Measurements from ENCODE around the gene HAS3. TPM values are rescaled to one million over a fixed set of nuclear protein-coding genes. Genes with fewer than 3 reads are reported as not detected.

Gene HAS3
- total and polyA plus RNA-seq, 2 donors from 2014 or later: 0.34 to 2.1 TPM

DNA sequence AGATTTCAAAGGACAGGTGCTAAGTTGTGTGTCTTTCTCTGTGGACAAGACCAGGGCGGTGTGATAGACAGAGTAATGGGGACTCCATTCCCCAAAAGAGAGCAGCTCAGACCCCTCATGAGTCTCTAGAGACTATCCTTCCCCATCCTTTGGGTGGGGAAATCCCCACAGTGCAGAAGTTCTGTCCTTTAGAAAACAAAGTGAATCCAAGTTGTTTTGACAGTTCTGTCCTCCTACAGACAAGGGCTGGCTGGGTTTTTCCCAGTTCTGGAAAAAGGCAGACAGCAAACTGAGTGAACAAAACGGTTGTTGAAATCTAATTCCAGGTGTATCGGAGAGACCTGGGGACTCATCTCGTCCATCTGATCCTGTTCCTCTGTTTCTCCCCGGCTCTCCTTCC lies 11.0 kb upstream of the HAS3 start:
- Histone ChIP-seq H3K9ac (ENCODE audit: low read length in 3 of 3) (no peak overlapping the region), H3K27me3 (ENCODE audit: control insufficient read depth, insufficient read depth, low read length) (no peaks in the 10 kb centered on the region), H3K9me3 (ENCODE audit: control insufficient read depth in 2 of 3, insufficient read depth in 1 of 3, low read length in 3 of 3) (no peaks in the 10 kb centered on the region), H3K36me3 (ENCODE audit: control insufficient read depth in 2 of 3, insufficient read depth in 3 of 3, low read length in 3 of 3) (no peaks in the 10 kb centered on the region), H3K4me3 (ENCODE audit: low read length in 3 of 3) (no peak overlapping the region), H3K27ac (ENCODE audit: low read depth in 2 of 2, low read length in 2 of 2) (no peak overlapping the region), H3K4me1 (ENCODE audit: control insufficient read depth in 2 of 3, insufficient read depth in 2 of 3, low read depth in 1 of 3, low read length in 3 of 3) (peaks cover 0 to under 1% (median 0%) of the 10 kb centered on the region in 3 donors)
- FAIRE-seq (no peak), DNase-seq (no peak)
- TF ChIP-seq, protein P1, sequence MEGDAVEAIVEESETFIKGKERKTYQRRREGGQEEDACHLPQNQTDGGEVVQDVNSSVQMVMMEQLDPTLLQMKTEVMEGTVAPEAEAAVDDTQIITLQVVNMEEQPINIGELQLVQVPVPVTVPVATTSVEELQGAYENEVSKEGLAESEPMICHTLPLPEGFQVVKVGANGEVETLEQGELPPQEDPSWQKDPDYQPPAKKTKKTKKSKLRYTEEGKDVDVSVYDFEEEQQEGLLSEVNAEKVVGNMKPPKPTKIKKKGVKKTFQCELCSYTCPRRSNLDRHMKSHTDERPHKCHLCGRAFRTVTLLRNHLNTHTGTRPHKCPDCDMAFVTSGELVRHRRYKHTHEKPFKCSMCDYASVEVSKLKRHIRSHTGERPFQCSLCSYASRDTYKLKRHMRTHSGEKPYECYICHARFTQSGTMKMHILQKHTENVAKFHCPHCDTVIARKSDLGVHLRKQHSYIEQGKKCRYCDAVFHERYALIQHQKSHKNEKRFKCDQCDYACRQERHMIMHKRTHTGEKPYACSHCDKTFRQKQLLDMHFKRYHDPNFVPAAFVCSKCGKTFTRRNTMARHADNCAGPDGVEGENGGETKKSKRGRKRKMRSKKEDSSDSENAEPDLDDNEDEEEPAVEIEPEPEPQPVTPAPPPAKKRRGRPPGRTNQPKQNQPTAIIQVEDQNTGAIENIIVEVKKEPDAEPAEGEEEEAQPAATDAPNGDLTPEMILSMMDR (IDR thresholded peaks at IDR 0.05; ENCODE audit: borderline replicate concordance, extremely low read depth, insufficient read depth): no peak
- intact Hi-C loops (cut with DNase I): no loop called here

DNA sequence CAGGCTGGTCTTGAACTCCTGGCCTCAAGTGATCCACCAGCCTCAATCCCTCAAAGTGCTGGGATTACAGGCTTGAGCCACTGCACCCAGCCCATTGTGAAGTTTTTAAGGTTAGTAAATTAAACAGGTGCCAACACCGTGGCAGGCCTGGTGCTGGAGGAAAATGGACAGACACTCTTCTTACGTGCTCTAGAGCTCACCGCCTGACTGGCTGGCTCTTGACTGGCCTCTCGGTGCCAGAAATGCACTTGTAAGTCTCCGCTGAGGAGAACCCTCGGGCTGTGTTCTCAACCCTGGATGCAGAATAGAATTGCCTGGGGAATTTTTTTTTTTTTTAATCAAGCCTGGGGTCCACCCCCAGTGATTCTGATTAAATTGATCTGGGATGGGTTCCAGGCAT lies 10.3 kb upstream of the HAS3 start:
- Histone ChIP-seq H3K9ac (ENCODE audit: low read length in 3 of 3) (no peak overlapping the region), H3K27me3 (ENCODE audit: control insufficient read depth, insufficient read depth, low read length) (no peaks in the 10 kb centered on the region), H3K36me3 (ENCODE audit: control insufficient read depth in 2 of 3, insufficient read depth in 3 of 3, low read length in 3 of 3) (no peaks in the 10 kb centered on the region), H3K27ac (ENCODE audit: low read depth in 2 of 2, low read length in 2 of 2) (no peak overlapping the region), H3K9me3 (ENCODE audit: control insufficient read depth in 2 of 3, insufficient read depth in 1 of 3, low read length in 3 of 3) (no peaks in the 10 kb centered on the region), H3K4me1 (ENCODE audit: control insufficient read depth in 2 of 3, insufficient read depth in 2 of 3, low read depth in 1 of 3, low read length in 3 of 3) (peaks cover 0 to 5% (median 0%) of the 10 kb centered on the region in 3 donors), H3K4me3 (ENCODE audit: low read length in 3 of 3) (no peak overlapping the region)
- no peak for DNase-seq
- TF ChIP-seq, protein P1 (IDR thresholded peaks at IDR 0.05; ENCODE audit: borderline replicate concordance, extremely low read depth, insufficient read depth): no peak
- no peak for FAIRE-seq
- intact Hi-C loops (cut with DNase I): no loop called here

DNA sequence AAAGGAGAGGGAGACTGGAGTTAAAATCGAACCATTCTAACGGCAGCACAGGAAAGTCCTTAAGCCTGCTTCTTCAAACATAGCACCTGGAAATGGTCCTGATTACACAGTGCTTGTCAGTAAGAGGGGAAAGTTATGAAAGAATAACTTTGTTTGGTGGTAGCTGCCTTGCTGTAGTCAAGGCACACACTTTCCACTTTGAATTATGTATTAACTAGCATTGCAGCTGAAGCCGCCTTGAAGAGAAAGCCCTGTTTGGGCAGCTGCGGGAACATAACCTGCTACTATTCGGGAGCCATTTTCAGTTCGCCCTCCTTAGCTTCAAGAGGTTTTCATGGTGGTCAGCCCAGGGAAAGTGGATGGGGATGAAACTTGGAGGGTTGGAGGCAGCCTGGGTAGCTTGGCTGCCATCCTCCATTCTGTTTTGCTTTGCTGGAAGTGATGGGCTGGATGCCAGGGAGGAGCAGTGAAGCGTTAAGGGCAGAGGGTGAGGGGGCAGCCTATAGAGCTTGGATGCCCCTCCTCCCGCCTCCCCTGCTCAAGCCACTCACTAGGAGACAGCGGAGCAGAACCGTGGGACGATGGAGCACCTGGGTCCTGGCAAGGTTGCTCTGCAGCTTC lies 5.3 kb upstream of the HAS3 start:
- no peak for FAIRE-seq
- TF ChIP-seq, protein P1 (IDR thresholded peaks at IDR 0.05; ENCODE audit: borderline replicate concordance, extremely low read depth, insufficient read depth): no peak
- Histone ChIP-seq H3K27ac (ENCODE audit: low read depth in 2 of 2, low read length in 2 of 2) (peak overlapping the region; percentile 35 to 81), H3K36me3 (ENCODE audit: control insufficient read depth in 2 of 3, insufficient read depth in 3 of 3, low read length in 3 of 3) (no peaks in the 10 kb centered on the region), H3K4me1 (ENCODE audit: control insufficient read depth in 2 of 3, insufficient read depth in 2 of 3, low read depth in 1 of 3, low read length in 3 of 3) (peaks cover 0 to 11% (median 9%) of the 10 kb centered on the region in 3 donors), H3K9me3 (ENCODE audit: control insufficient read depth in 2 of 3, insufficient read depth in 1 of 3, low read length in 3 of 3) (no peaks in the 10 kb centered on the region), H3K27me3 (ENCODE audit: control insufficient read depth, insufficient read depth, low read length) (no peaks in the 10 kb centered on the region), H3K4me3 (ENCODE audit: low read length in 3 of 3) (peak overlapping the region in 1 of 3 donors; percentile 38), H3K9ac (ENCODE audit: low read length in 3 of 3) (peak overlapping the region in 1 of 3 donors; percentile 46)
- peak in 4 of 5 donors; percentile 59 to 81 (median 68) for DNase-seq
- intact Hi-C loops (cut with DNase I): no loop called here
